HFFc6 (cell line): ENCODE measurements around the gene HGD. TPM values are rescaled to one million over a fixed set of nuclear protein-coding genes. Genes with fewer than 3 reads are reported as not detected.

Source experiments
- DNase-seq: peaks from one replicate; pipeline ENCODE4 v3.0.0-alpha.2; 2018
- H3K27ac Mint-ChIP-seq: 2 replicates; pipeline ENCODE4 v1.8.0; 2020; ENCODE audit warnings: mild to moderate bottlenecking, mixed read lengths
- H3K27me3 Mint-ChIP-seq: 2 replicates; pipeline ENCODE4 v1.8.0; 2021; ENCODE audit warnings: mild to moderate bottlenecking, moderate library complexity, mixed read lengths; ENCODE audit not compliant: insufficient read depth
- H3K36me3 Mint-ChIP-seq: 2 replicates; pipeline ENCODE4 v1.8.0; 2021; ENCODE audit warnings: low read depth, mixed read lengths
- H3K4me1 Mint-ChIP-seq: 2 replicates; pipeline ENCODE4 v1.8.0; 2020; ENCODE audit warnings: low read depth, mixed read lengths
- H3K4me3 Mint-ChIP-seq: 2 replicates; pipeline ENCODE4 v1.8.0; 2020; ENCODE audit warnings: mild to moderate bottlenecking, moderate library complexity, mixed read lengths
- H3K9me3 Mint-ChIP-seq: 2 replicates; pipeline ENCODE4 v1.8.0; 2020; ENCODE audit warnings: mild to moderate bottlenecking, mixed read lengths
- total RNA-seq, 6 experiments: library from RNA; stranded (reverse); fragmentation: NEBNext Ultra II Directional; extraction: Animal tissue kit (Norgen Biotek cat#: 25700); gene quantifications; 2 replicates in 1 of 6; 3 replicates in 5 of 6; pipeline ENCODE4 v1.2.3, GENCODE V29; 2021
- TF ChIP-seq, protein P1 (sequence below): fragments of 200-600 bp; sonication (generic); IDR thresholded peaks from 2 replicates; pipeline ENCODE4 v1.5.0; 2021; ENCODE audit warnings: antibody characterized with exemption, mild to moderate bottlenecking

Gene HGD
- total RNA-seq, 6 experiments from 2014 or later, result 0.14 to 0.52 (median 0.30) TPM; not detected in 1

DNA sequence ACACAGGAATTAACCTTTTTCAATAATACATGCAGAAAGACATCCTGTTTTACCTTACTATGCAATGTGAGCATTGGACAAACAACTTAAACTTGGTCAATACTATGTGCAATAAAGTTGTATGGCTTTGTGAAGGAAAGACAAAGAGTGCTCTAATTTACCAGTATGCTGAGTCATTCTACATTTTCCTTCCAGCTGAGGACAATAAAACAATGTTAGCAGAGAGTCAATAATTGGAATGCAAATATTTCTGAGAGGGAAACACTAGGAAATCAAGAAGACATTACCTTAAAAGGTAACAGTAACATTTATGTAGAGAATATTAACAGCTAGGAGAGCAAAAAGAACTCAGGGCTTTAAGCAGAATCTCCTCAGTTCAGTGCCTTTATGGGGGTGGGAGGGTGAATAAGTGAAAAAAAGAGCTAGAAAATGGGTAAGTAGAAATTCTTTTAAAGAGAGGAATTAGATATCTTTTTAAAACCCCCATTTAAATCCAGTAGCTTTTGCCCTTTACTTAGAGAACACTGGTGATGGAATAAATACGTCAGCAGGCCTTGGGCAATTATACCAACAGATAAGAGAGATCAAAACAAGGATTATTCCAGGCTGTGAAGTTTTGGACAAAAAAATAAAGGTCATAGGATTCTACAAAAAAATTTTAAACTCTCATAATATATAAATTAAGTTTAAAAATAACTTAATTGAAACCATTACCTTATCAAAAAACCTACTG lies 11.6 kb upstream of the HGD start:
- H3K27ac Mint-ChIP-seq, result peak overlapping the region; percentile 87
- TF ChIP-seq, protein P1, sequence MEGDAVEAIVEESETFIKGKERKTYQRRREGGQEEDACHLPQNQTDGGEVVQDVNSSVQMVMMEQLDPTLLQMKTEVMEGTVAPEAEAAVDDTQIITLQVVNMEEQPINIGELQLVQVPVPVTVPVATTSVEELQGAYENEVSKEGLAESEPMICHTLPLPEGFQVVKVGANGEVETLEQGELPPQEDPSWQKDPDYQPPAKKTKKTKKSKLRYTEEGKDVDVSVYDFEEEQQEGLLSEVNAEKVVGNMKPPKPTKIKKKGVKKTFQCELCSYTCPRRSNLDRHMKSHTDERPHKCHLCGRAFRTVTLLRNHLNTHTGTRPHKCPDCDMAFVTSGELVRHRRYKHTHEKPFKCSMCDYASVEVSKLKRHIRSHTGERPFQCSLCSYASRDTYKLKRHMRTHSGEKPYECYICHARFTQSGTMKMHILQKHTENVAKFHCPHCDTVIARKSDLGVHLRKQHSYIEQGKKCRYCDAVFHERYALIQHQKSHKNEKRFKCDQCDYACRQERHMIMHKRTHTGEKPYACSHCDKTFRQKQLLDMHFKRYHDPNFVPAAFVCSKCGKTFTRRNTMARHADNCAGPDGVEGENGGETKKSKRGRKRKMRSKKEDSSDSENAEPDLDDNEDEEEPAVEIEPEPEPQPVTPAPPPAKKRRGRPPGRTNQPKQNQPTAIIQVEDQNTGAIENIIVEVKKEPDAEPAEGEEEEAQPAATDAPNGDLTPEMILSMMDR, result no peak
- peaks cover 35% of the 10 kb centered on the region for H3K36me3 Mint-ChIP-seq
- peak overlapping the region; percentile 1 for H3K4me3 Mint-ChIP-seq
- no peaks in the 10 kb centered on the region for H3K27me3 Mint-ChIP-seq
- peaks cover 46% of the 10 kb centered on the region for H3K4me1 Mint-ChIP-seq
- H3K9me3 Mint-ChIP-seq, result no peaks in the 10 kb centered on the region
- DNase-seq, result peak; percentile 52

DNA sequence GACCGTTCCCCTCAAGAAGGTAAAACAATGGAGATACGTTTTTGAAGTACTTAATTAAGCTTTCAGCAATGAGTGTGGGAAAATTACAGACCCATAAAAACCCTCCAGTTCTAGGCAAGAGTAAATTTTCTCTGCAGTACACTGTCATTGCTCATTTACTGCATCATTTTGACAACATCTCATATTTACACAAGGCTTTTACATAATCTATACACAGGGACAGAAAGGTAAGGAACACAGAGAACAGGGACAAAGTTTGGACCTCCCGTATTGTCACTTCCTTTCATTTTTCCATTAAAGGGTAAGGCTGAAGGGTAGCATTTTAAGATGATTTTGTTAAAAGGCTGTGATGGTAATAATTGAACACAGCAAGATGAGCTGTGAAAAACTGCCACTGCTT lies 7.4 kb upstream of the HGD start:
- Mint-ChIP-seq H3K9me3 (no peaks in the 10 kb centered on the region), H3K27me3 (no peaks in the 10 kb centered on the region; the same call in 1 of the 2 replicates), H3K36me3 (peaks cover 36% of the 10 kb centered on the region), H3K27ac (peak overlapping the region; percentile 44), H3K4me3 (no peak overlapping the region), H3K4me1 (peaks cover 59% of the 10 kb centered on the region)
- DNase-seq, result no peak
- TF ChIP-seq, protein P1, result no peak

DNA sequence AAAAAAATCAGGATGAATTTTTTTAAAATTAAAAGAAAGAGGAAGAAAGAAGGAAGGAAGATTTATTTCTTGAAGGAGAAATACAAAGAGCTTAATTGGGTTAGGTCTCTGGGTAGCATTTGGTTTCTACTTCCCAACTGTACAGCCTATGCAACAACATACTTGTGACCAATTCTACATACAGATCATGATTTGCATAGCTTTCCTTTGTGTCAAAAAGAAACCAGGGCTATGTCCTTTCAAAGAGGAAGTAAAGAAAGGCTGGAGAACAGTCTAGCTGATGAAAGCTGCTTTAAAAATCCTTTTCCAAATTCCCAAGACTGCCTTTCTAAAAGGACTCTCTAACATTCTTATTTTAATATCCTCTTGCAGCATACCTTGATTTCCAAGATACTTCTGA lies 6.1 kb upstream of the HGD start:
- peak; percentile 69 for DNase-seq
- Mint-ChIP-seq H3K4me1 (peaks cover 57% of the 10 kb centered on the region), H3K27ac (peak overlapping the region; percentile 43), H3K9me3 (no peaks in the 10 kb centered on the region), H3K27me3 (no peaks in the 10 kb centered on the region; the same call in 1 of the 2 replicates), H3K4me3 (peak overlapping the region; percentile 2; the same call in 1 of the 2 replicates), H3K36me3 (peaks cover 30% of the 10 kb centered on the region)
- TF ChIP-seq, protein P1, result no peak

DNA sequence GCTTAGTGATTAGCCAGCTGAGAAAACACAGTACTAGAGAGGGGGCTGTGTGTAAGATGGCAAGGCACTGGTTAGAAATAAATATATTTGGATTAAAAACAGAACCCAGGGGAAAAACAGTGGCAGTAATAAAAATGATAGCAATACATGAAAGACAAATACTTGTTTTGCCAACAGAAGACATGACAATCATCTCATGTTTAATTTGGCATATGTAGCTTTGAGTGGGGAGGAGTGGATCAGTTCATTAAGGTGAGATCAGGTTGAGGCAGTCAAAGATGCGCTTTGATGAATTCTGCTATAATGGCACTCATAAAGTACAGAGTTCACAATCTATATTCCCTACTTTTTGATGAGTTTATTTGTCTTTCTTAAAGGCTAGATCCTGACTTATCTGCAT lies 3.4 kb upstream of the HGD start:
- Mint-ChIP-seq H3K4me3 (no peak overlapping the region), H3K9me3 (0 out of 2 replicates have a peak, but pooled peaks cover 3% of the 10 kb centered on the region), H3K27ac (no peak overlapping the region), H3K4me1 (peaks cover 60% of the 10 kb centered on the region), H3K27me3 (no peaks in the 10 kb centered on the region; the same call in 1 of the 2 replicates), H3K36me3 (peaks cover 13% of the 10 kb centered on the region)
- no peak for DNase-seq
- TF ChIP-seq, protein P1, result no peak

DNA sequence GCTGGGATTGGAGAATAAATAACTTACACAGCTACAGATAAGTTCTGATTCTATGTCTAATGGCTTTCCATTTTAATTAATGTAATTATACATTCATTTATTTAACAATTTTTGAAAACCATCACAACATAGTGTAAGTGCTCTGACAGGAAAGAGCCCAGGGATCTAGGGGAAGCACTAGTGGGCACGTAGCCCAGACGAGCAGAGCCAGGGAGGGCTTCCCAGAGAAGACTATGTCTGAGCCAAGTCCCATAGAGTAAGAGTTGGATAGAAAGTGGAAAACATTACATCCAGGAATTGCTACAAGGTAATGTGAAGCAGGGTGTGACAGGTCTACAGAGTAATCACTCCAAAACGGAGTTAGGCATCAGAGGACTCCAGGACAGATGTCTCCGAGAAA lies 2.9 kb upstream of the HGD start:
- Mint-ChIP-seq H3K4me1 (peaks cover 55% of the 10 kb centered on the region), H3K27me3 (no peaks in the 10 kb centered on the region; the same call in 1 of the 2 replicates), H3K9me3 (0 out of 2 replicates have a peak, but pooled peaks cover 3% of the 10 kb centered on the region), H3K4me3 (no peak overlapping the region), H3K27ac (no peak overlapping the region), H3K36me3 (peaks cover 13% of the 10 kb centered on the region)
- DNase-seq, result no peak
- TF ChIP-seq, protein P1, result no peak
